Measurements from ENCODE around the gene ARHGEF16. TPM values are rescaled to one million over a fixed set of nuclear protein-coding genes. Genes with fewer than 3 reads are reported as not detected.

ARHGEF16 gene
- polyA plus RNA-seq, 1 of the 3 experiments (the other 2 are of a cell fraction), result 0.18 TPM

GRCh38 chr1:3444298-3444697 lies 10.2 kb upstream of the ARHGEF16 start (continued):
- TF ChIP-seq PBX3 (IDR thresholded peaks at IDR 0.05) (no peak), TAF1 (IDR thresholded peaks at IDR 0.05; ENCODE audit: borderline replicate concordance, low read depth, low read length) (no peak), GABPA (IDR thresholded peaks at IDR 0.05; ENCODE audit: low read depth) (no peak), USF1 (IDR thresholded peaks at IDR 0.05; ENCODE audit: borderline replicate concordance, low read depth) (no peak), ELF1 (IDR thresholded peaks at IDR 0.05) (no peak), EP300 (IDR thresholded peaks at IDR 0.05; ENCODE audit: borderline replicate concordance in 1 of 2, low read depth in 1 of 2, low read length in 1 of 2) (no peak), RCOR1 (IDR thresholded peaks at IDR 0.05; ENCODE audit: low read length) (no peak), SMC3 (IDR thresholded peaks at IDR 0.05; ENCODE audit: low read depth, low read length) (no peak), FOXJ3 (CRISPR knock-in tag; IDR thresholded peaks at IDR 0.05) (no peak), TCF12 (IDR thresholded peaks at IDR 0.05) (no peak), FOSL2 (IDR thresholded peaks at IDR 0.05; ENCODE audit: borderline replicate concordance, low read depth) (no peak)

GRCh38 chr1:3444736-3445135 lies 9.7 kb upstream of the ARHGEF16 start:
- Histone ChIP-seq H3K36me3 (replicated peaks in 1 of 2; ENCODE audit: control insufficient read depth in 1 of 2, insufficient read depth in 2 of 2, low read length in 1 of 2) (no peaks in the 10 kb centered on the region), H3K27ac (ENCODE audit: low read depth in 2 of 2, low read length in 1 of 2) (no peak overlapping the region), H3K4me1 (ENCODE audit: control insufficient read depth in 1 of 2, insufficient read depth in 2 of 2, low read depth in 1 of 2, low read length in 1 of 2) (no peaks in the 10 kb centered on the region), H3K4me2 (no peak overlapping the region), H3K9me2 (no peaks in the 10 kb centered on the region), H3F3A (replicated peaks; ENCODE audit: insufficient read depth) (no peaks in the 10 kb centered on the region), H3K79me2 (ENCODE audit: insufficient read depth) (no peaks in the 10 kb centered on the region), H2AFZ (ENCODE audit: low read depth) (no peak overlapping the region), H4K20me1 (ENCODE audit: insufficient read depth) (no peaks in the 10 kb centered on the region), H3K4me3 (ENCODE audit: low read depth in 2 of 2, low read length in 1 of 2) (no peak overlapping the region), H3K27me3 (ENCODE audit: insufficient read depth) (no peaks in the 10 kb centered on the region), H3K9me3 (no peaks in the 10 kb centered on the region), H3K9ac (no peak overlapping the region)
- TF ChIP-seq CHD2 (IDR thresholded peaks at IDR 0.05; ENCODE audit: low read length, partially characterized antibody), result no peak
- TF ChIP-seq ELF1 (IDR thresholded peaks at IDR 0.05), result no peak
- TF ChIP-seq RAD21 (IDR thresholded peaks at IDR 0.05; ENCODE audit: low read length), result no peak
- no peak for TF ChIP-seq FOXJ3 (CRISPR knock-in tag; IDR thresholded peaks at IDR 0.05)
- TF ChIP-seq POLR2AphosphoS5 (IDR thresholded peaks at IDR 0.05; ENCODE audit: low read depth, low read length), result no peak
- TF ChIP-seq FOXM1 (IDR thresholded peaks at IDR 0.05; ENCODE audit: low read depth), result no peak
- TF ChIP-seq SMC3 (IDR thresholded peaks at IDR 0.05; ENCODE audit: low read depth, low read length), result no peak
- no peak for TF ChIP-seq TAF1 (IDR thresholded peaks at IDR 0.05; ENCODE audit: borderline replicate concordance, low read depth, low read length)
- TF ChIP-seq RFX5 (IDR thresholded peaks at IDR 0.05; ENCODE audit: low read length), result no peak
- no peak for TF ChIP-seq MXI1 (IDR thresholded peaks at IDR 0.05; ENCODE audit: low read depth, low read length)
- CTCF ChIA-PET, result interaction anchor here (2.0 to 5.3 kb wide), 2 partner anchors 9 to 27 kb away, joined by 6 to 64 read pairs; no protein-coding TSS in a partner anchor
- POLR2A ChIA-PET, result no interaction called here
- 59% methylated on average over 7 of the region's 10 CpGs for WGBS (ENCODE audit: low lambda C conversion rate)
- no peak for DNase-seq

Data from SK-N-SH (cell line).